AG09319 (cell line): ENCODE measurements around the gene CAMK2N1.
A peak's percentile ranks its signal among the peaks of the same experiment; 100 is the strongest.
"Not testable (repeated sequence)": the region's sequence is repeated elsewhere in the genome, so short reads cannot be mapped to it uniquely, and the experiment has no call there.

Experiments
- DNase-seq: peaks from one replicate; pipeline ENCODE4 v3.0.0-alpha.2; 2010; ENCODE audit warnings: low read depth; ENCODE audit errors: extremely low read depth
- TF ChIP-seq, protein P1 (sequence below): IDR thresholded peaks from 2 replicates; pipeline ENCODE4 v1.5.1; 2011; ENCODE audit warnings: low read depth, mild to moderate bottlenecking, inconsistent platforms, low read length, moderate library complexity

Gene CAMK2N1

DNA sequence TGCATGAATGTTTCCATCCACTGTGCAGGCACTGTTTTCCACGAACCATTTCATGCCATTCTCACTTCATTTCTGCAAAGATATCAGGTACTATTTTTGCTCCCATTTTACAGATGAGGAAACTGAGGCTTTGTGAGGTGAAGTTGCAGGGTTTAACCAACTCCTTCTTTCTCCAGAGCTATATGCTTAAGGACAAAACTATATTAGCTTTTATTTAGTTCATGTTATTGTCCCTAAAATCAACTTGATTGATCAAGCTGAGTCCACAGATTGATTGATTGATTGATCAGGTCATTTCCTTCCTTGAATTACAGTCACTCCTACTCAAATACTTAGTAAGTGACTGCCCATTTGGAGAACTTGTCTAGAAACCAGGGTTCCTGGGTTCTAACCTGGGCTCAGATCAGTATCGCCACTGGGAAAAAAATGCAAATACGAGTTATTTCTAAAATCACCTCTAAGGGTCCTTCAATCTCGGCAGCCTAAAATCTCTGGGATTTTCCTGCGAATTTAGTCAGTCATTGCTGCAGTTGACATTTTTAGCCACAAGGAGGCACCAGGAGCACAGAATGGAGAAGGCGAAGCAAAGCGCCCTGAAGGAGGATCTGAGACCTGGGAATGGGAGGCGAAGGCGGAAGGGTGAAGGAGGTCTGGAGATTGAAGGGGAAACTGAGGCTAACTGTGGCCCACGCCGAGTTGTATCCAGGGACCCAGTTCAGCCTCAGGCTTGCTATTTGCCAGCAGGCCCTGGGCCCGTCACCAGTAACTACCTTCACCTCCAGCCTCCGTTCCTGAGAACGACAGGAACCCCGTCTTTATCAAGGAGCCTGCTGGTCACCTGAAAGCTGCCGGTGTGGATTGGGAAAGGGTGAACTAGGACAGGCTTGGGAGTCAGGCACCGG lies 36.2 kb upstream of the CAMK2N1 start:
- DNase-seq: peak; percentile 30
- TF ChIP-seq, protein P1, sequence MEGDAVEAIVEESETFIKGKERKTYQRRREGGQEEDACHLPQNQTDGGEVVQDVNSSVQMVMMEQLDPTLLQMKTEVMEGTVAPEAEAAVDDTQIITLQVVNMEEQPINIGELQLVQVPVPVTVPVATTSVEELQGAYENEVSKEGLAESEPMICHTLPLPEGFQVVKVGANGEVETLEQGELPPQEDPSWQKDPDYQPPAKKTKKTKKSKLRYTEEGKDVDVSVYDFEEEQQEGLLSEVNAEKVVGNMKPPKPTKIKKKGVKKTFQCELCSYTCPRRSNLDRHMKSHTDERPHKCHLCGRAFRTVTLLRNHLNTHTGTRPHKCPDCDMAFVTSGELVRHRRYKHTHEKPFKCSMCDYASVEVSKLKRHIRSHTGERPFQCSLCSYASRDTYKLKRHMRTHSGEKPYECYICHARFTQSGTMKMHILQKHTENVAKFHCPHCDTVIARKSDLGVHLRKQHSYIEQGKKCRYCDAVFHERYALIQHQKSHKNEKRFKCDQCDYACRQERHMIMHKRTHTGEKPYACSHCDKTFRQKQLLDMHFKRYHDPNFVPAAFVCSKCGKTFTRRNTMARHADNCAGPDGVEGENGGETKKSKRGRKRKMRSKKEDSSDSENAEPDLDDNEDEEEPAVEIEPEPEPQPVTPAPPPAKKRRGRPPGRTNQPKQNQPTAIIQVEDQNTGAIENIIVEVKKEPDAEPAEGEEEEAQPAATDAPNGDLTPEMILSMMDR: peak; percentile 97

DNA sequence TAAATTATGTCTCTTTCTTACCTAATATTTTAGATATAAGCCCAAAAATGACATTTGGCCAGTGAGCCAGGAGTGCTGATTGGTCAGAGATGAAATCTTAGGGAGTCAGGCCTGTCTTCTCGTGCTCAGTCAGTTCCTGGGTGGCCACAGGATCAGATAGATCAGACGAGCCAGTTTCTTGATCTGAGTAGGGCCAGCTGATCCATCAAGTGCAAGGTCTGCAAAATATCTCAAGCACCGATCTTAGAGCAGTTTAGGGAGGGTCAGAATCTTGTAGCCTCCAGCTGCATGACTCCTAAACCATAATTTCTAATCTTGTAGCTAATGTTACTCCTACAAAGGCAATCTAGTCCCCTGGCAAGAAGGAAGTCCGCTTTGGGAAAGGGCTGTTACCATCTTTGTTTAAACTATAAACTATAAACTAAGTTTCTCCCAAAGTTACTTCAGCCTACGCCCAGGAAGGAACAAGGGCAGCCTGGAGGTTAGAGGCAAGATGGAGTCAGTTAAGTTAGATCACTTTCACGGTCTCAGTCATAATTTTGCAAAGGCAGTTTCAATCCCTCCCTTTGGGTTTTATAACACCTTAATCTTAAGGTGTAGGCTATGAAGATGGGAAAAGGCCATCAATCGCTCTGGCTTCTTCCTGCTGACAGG lies 33.7 kb upstream of the CAMK2N1 start:
- DNase-seq: not testable (repeated sequence)

DNA sequence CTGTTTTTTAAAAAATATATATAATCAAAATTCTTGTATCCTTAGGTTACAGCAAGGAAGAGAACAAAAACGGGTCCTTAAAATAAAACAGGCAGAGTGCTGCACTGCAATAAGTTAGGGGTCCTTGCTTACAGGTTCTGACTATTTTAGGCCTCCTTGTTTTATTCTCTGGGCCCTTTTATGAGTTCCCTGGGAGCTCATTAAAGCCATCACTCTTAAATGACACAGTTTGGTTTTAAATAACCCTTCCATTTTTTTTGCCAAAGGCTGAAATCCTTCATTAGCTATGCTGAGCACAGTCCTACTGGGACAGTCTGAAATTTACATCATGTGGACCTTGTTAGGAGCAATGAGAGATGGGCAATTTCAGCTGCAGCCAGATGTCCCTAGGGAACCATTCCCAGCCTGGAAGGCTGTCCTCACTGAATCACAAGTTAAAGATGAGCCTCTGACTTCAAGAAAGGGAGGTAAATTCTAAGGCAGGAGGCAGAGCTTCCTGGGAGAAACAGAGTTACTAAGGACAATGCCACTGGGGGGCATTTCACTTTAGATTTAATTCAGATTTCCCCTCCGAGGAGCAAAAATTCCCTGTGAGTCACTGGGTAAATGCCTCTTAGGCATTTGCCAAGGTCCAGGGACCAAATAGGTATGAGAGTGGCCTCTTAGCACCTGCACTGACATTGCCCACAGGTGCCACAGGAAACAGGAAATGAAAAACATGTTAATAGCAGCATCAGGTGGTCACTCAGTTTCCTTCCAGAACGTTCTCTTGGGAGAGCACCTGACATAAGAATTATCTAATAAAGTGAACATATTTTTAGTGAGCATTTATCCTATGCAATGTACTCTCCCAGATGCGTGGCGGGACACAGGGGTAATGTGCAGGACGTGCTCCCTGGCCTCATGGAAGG lies 25.8 kb upstream of the CAMK2N1 start:
- DNase-seq: no peak
- TF ChIP-seq, protein P1: no peak

DNA sequence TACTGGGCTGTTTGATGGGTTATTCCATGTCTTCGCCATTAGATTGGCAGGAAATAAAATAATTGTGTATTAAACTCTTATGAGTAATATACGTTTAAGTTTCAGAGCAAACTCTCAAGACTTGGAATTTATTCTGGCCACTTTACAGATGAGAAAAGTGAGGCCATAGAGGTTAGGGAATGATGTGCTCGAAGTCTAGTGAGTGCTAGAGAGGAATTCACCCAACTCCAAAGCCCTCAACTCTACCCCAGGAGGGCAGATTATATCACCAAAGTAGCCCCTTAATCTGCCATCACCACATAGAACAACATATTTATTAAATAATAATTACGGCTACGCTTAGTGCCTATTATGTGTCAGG lies 22.4 kb upstream of the CAMK2N1 start:
- DNase-seq: no peak

DNA sequence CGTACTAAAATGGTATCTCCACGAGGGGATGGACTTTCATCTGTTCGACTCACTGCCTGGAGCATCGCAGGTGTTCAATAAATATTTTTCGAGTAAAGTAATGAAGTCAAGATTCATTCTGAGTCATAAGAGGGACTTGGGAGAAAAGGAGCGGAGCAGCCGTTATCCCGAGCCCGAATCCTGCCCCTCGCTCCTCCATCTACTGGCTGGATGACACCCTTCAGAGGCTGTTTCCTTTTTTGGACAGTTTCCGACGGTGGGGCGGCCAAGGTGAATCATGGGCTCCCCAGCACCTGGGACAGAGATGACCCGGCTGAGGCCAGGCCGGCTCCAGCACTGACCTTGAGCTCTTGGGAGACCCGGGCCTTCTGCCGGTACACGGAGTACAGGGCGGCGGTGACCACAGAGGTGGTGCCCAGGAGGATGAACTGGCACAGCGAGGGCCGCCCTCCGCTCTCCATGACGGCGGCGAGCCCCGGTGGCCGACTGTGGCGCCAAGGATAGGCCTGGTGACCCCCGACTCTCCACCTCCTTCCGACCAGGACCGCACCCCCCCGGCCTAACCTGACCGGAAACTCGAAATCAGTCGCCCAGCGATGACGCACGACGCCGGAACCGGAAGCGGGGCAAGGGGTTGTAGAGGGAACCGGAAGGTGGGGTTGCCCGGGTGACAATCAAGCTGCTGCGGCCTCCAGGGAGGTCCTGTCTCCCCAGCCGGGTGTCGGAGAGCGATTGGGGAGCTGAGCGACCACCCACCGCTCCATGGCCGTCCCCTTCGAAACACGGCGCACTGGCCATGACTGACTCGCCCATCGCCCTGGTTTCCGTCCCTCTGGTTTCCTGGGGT lies 21.8 kb upstream of the CAMK2N1 start, which contains the start of gene MUL1:
MUL1 (minus strand) TSS at position 588 of the 847 bp plus-strand sequence; CDS start at position 461, 127 bp downstream.
- TF ChIP-seq, protein P1: no peak
- peak; percentile 71 for DNase-seq

More for the DNA sequence above, 22.4 kb upstream of the CAMK2N1 start:
- TF ChIP-seq, protein P1: no peak

DNA sequence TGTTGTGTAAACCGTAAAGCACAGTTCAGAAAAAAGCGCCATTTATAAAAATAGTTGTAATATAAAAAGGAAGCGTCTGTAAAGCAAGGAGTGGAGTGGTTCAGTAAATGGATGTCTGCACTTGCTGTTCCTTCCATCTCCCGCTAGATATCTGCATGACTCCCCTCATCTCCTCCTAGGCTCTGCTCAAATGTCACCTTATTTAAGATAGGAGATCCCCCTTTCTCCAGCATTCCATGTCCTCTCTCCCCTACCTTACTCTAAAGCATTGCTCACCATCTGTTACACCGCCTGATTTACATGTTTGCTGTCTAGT lies 21.2 kb upstream of the CAMK2N1 start:
- TF ChIP-seq, protein P1: no peak
- no peak for DNase-seq

DNA sequence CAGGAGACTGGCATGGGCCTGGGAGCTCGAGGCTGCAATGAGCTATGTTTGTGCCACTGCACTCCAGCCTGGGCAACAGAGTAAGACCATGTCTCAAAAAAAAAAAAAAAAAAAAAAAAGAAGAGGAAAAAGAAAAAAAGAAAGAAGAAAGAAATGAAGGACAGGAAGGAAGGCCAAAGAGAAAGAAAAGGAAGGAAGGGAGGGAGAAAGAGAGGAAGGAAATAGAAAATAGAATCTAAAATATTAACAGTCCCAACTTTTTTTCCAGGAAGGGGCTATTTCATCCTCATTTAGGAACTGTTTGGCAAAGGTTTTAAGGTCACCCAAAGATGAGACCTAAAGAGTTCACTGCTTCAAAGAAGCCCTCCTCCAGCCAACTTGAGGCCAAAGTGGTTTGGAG lies 19.5 kb upstream of the CAMK2N1 start:
- DNase-seq: no peak
- TF ChIP-seq, protein P1: no peak
